K562 (cell line): Measurements from ENCODE around the gene SON. TPM values are rescaled to one million over a fixed set of nuclear protein-coding genes. Genes with fewer than 3 reads are reported as not detected.
A peak's percentile ranks its signal among the peaks of the same experiment; 100 is the strongest.

Experiments
- CBFA2T2 ChIP-seq: fragments of 450-650 bp; conservative IDR thresholded peaks from 2 replicates; pipeline ENCODE4 v1.6.1; 2017; ENCODE audit warnings: mild to moderate bottlenecking
- ELK1 ChIP-seq: sonication (generic); formaldehyde crosslinking; IDR thresholded peaks from 2 replicates; pipeline ENCODE4 v1.8.1; 2022; ENCODE audit warnings: missing genetic modification reagents
- FOXA1 ChIP-seq: fragments of 450-650 bp; IDR thresholded peaks from 2 replicates; pipeline ENCODE4 v1.6.1; 2016; ENCODE audit warnings: mild to moderate bottlenecking, borderline replicate concordance
- HBP1 ChIP-seq: fragments of 450-650 bp; formaldehyde crosslinking; IDR thresholded peaks from 2 replicates; pipeline ENCODE4 v1.4.0; 2022; ENCODE audit warnings: missing genetic modification characterization
- HNRNPUL1 ChIP-seq: fragments of 200-400 bp; formaldehyde crosslinking; IDR thresholded peaks from 2 replicates; pipeline ENCODE4 v1.6.1; 2017; ENCODE audit warnings: low read length
- MLLT1 ChIP-seq, 2 experiments: fragments of 450-650 bp; IDR thresholded peaks; 2 replicates each; pipeline ENCODE4 v1.6.1; 2016
- SMAD3 ChIP-seq: fragments of 450-650 bp; formaldehyde crosslinking; conservative IDR thresholded peaks from 2 replicates; pipeline ENCODE4 v1.4.0; 2020; ENCODE audit warnings: mild to moderate bottlenecking
- TEAD2 ChIP-seq: fragments of 450-650 bp; IDR thresholded peaks from 2 replicates; pipeline ENCODE4 v1.6.1; 2016; ENCODE audit warnings: missing genetic modification characterization, control low read depth, missing compliant biosample characterization
- TFAP4 ChIP-seq: sonication (generic); formaldehyde crosslinking; IDR thresholded peaks from 2 replicates; pipeline ENCODE4 v1.8.0; 2022; ENCODE audit warnings: missing genetic modification reagents, mild to moderate bottlenecking, moderate library complexity, borderline replicate concordance
- TRIM25 ChIP-seq: fragments of 450-650 bp; IDR thresholded peaks from 2 replicates; pipeline ENCODE4 v1.7.0; 2016; ENCODE audit warnings: borderline replicate concordance
- polyA plus RNA-seq, 8 experiments: library from polyadenylated mRNA; depleted of rRNA in 4 of 8; stranded (reverse) in 5 of 8; unstranded in 3 of 8; fragments of >200 nt; fragmentation: Nextera tagmentation in 2 of 8; fragmentation: Illumina TruSeq in 1 of 8; extraction: Ambion mirVana in 2 of 8; extraction: Trizol in 1 of 8; gene quantifications; 2 replicates each; pipeline versions ENCODE4 v1.2.1 to v1.2.3, GENCODE V29; 2011 to 2014; ENCODE audit warnings: inconsistent platforms in 1 of 8, missing spikeins in 1 of 8
- total RNA-seq, 7 experiments: library from RNA; depleted of rRNA in 6 of 7; stranded (reverse); fragments of >200 nt in 6 of 7; fragmentation: Illumina TruSeq in 2 of 7; extraction: Trizol in 2 of 7; gene quantifications; 2 replicates each; pipeline versions ENCODE4 v1.2.1 to v1.2.3, GENCODE V29; 2011 to 2021; ENCODE audit warnings: low replicate concordance in 1 of 7
- TF ChIP-seq, protein P1 (sequence below): fragments of 450-650 bp; IDR thresholded peaks from 2 replicates; pipeline ENCODE4 v1.6.1; 2014; ENCODE audit warnings: low read depth, mild to moderate bottlenecking, moderate library complexity, borderline replicate concordance
- TF ChIP-seq, protein P2 (sequence below): sonication (generic); formaldehyde crosslinking; IDR thresholded peaks from 2 replicates; pipeline ENCODE4 v1.8.0; 2022; ENCODE audit warnings: mild to moderate bottlenecking, missing genetic modification reagents, borderline replicate concordance

Gene SON
- total and polyA plus RNA-seq, 9 of the 15 experiments (the other 6 are each of a cell fraction or from before 2014, with no cell fraction given), result 105 to 742 (median 187) TPM

- no peak for TF ChIP-seq ELK1 (CRISPR knock-in tag)
- peak in 1 of 2 experiments; percentile 73; a peak in 2 of 4 replicates for TF ChIP-seq MLLT1 (IDR thresholded peaks at IDR 0.05)
- TF ChIP-seq, protein P1, sequence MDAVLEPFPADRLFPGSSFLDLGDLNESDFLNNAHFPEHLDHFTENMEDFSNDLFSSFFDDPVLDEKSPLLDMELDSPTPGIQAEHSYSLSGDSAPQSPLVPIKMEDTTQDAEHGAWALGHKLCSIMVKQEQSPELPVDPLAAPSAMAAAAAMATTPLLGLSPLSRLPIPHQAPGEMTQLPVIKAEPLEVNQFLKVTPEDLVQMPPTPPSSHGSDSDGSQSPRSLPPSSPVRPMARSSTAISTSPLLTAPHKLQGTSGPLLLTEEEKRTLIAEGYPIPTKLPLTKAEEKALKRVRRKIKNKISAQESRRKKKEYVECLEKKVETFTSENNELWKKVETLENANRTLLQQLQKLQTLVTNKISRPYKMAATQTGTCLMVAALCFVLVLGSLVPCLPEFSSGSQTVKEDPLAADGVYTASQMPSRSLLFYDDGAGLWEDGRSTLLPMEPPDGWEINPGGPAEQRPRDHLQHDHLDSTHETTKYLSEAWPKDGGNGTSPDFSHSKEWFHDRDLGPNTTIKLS, result peak; percentile 98
- TF ChIP-seq, protein P2, sequence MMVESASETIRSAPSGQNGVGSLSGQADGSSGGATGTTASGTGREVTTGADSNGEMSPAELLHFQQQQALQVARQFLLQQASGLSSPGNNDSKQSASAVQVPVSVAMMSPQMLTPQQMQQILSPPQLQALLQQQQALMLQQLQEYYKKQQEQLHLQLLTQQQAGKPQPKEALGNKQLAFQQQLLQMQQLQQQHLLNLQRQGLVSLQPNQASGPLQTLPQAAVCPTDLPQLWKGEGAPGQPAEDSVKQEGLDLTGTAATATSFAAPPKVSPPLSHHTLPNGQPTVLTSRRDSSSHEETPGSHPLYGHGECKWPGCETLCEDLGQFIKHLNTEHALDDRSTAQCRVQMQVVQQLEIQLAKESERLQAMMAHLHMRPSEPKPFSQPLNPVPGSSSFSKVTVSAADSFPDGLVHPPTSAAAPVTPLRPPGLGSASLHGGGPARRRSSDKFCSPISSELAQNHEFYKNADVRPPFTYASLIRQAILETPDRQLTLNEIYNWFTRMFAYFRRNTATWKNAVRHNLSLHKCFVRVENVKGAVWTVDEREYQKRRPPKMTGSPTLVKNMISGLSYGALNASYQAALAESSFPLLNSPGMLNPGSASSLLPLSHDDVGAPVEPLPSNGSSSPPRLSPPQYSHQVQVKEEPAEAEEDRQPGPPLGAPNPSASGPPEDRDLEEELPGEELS (CRISPR knock-in tag), result no peak
- TF ChIP-seq HNRNPUL1, result no peak
- 0 out of 2 replicates have a peak, but pooled peaks have one; percentile 17 for TF ChIP-seq SMAD3 (CRISPR knock-in tag)
- TF ChIP-seq FOXA1, result no peak
- TF ChIP-seq HBP1 (CRISPR knock-in tag), result no peak
- peak; percentile 59 for TF ChIP-seq TFAP4
- TF ChIP-seq TRIM25, result no peak
- no peak for TF ChIP-seq CBFA2T2
- TF ChIP-seq TEAD2, result no peak
These were observed at the start of gene SON (continued) for GRCh38 chr21:33542640-33543504.
